Glomerular endothelial cell (primary cell): ENCODE measurements around the gene RIC3. TPM values are rescaled to one million over a fixed set of nuclear protein-coding genes. Genes with fewer than 3 reads are reported as not detected.

Experiments
- DNase-seq: peaks from one replicate; pipeline ENCODE4 v3.0.0-alpha.2; 2011; ENCODE audit warnings: low read depth, low spot score; ENCODE audit errors: extremely low read depth
- total RNA-seq: library from RNA; depleted of rRNA; stranded (reverse); fragments of >200 nt; gene quantifications from 2 replicates; pipeline ENCODE4 v1.2.3, GENCODE V29; 2015

Gene RIC3
- total RNA-seq: not detected in 2 replicates

GRCh38 chr11:8168485-8169257 lies at the start of gene RIC3:
RIC3 (minus strand) TSS chr11:8169025; CDS start chr11:8168989, 36 bp downstream.
- DNase-seq: no peak

GRCh38 chr11:8218409-8218808 lies 49.6 kb upstream of the RIC3 start:
- DNase-seq: no peak

- DNase-seq: no peak
These were observed 49.1 kb upstream of the RIC3 start for GRCh38 chr11:8217926-8218325.

GRCh38 chr11:8217136-8217535 lies 48.3 kb upstream of the RIC3 start:
- no peak for DNase-seq

GRCh38 chr11:8213376-8213775 lies 44.6 kb upstream of the RIC3 start:
- DNase-seq: no peak

GRCh38 chr11:8209208-8209807 lies 40.5 kb upstream of the RIC3 start:
- no peak for DNase-seq

- DNase-seq: no peak
These were observed 38.5 kb upstream of the RIC3 start for GRCh38 chr11:8207080-8208000.

GRCh38 chr11:8206251-8207079 lies 37.6 kb upstream of the RIC3 start:
- DNase-seq: peak; percentile 23

GRCh38 chr11:8205566-8205965 lies 36.7 kb upstream of the RIC3 start:
- DNase-seq: no peak

- no peak for DNase-seq
These were observed 35.8 kb upstream of the RIC3 start for GRCh38 chr11:8204596-8204995.

GRCh38 chr11:8204025-8204424 lies 35.2 kb upstream of the RIC3 start:
- DNase-seq: no peak

- DNase-seq: no peak
These were observed 34.5 kb upstream of the RIC3 start for GRCh38 chr11:8203414-8203715.

GRCh38 chr11:8202516-8203413 lies 33.9 kb upstream of the RIC3 start:
- DNase-seq: no peak

GRCh38 chr11:8201644-8202365 lies 33.0 kb upstream of the RIC3 start:
- no peak for DNase-seq

- DNase-seq: no peak
These were observed 30.9 kb upstream of the RIC3 start for GRCh38 chr11:8199676-8200075.

GRCh38 chr11:8196749-8197148 lies 27.9 kb upstream of the RIC3 start:
- DNase-seq: no peak

- no peak for DNase-seq
These were observed 26.1 kb upstream of the RIC3 start for GRCh38 chr11:8194956-8195355.

GRCh38 chr11:8192896-8193209 lies 24.0 kb upstream of the RIC3 start:
- DNase-seq: no peak
